ENCODE data around the gene PYY. TPM values are rescaled to one million over a fixed set of nuclear protein-coding genes. Genes with fewer than 3 reads are reported as not detected.

The PYY gene
- total RNA-seq, 1 donor from 2014 or later, result not detected

DNA sequence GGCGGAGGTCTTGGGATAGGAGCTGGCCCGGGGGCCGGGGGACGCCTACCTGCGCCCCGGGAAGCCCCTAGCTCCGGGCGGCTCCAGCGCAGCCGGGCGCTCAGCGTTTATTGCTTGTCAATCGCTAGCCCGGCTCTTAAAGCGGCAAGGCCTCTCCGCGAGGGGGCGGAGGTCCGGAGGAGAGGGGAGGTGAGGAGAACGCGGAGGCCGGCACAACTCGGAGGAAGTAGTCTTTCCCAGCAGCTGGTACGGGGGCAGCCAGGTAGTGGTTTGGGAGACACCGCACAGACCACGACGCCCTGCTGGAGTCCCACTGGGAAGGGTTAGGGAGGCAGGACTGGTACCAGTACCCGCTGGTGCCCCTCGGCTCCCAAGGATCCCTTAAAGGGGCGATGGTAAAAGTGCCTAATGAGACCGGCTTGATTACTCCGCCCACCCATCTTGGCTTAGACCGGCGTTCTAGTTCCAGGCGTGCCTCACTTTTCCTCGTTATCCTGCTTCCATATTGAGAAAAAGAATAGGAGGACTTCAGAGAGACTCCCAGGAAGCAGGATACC lies 46.2 kb downstream of the PYY start, which contains the start of gene MPP2:
MPP2 (minus strand) TSS at position 112 of the 557 bp plus-strand sequence. CDS start 3,076 bp downstream, outside the sequence.
- H3K27ac ChIP-seq, result no peak within 1 kb of the TSS

GRCh38 chr17:43906951-43907424 lies 46.8 kb downstream of the PYY start:
- peak overlapping the region; percentile 69 for H3K27ac Mint-ChIP-seq
- Histone ChIP-seq H3K36me3 (no peaks in the 10 kb centered on the region), H3K4me3 (peak overlapping the region; percentile 76), H3K9me3 (ENCODE audit: low read depth) (no peaks in the 10 kb centered on the region), H3K27me3 (peaks cover 11% of the 10 kb centered on the region), H4K20me1 (ENCODE audit: low read depth) (no peaks in the 10 kb centered on the region), H2AFZ (replicated peaks) (peak overlapping the region; percentile 95), H3K79me2 (ENCODE audit: low read depth) (no peaks in the 10 kb centered on the region), H3K4me2 (peak overlapping the region; percentile 93), H3K4me1 (peaks cover 36% of the 10 kb centered on the region), H3K9ac (no peak overlapping the region), H3K27ac (no peak overlapping the region), H3F3A (ENCODE audit: low read depth) (peaks cover 56% of the 10 kb centered on the region)
- H3K27me3 Mint-ChIP-seq (ENCODE audit: insufficient read depth, low read depth), result peaks cover 9% of the 10 kb centered on the region
- peak overlapping the region; percentile 90 for H3K4me3 Mint-ChIP-seq
- no peaks in the 10 kb centered on the region for H3K9me3 Mint-ChIP-seq
- peaks cover 32% of the 10 kb centered on the region for H3K4me1 Mint-ChIP-seq
- TF ChIP-seq, protein P1, sequence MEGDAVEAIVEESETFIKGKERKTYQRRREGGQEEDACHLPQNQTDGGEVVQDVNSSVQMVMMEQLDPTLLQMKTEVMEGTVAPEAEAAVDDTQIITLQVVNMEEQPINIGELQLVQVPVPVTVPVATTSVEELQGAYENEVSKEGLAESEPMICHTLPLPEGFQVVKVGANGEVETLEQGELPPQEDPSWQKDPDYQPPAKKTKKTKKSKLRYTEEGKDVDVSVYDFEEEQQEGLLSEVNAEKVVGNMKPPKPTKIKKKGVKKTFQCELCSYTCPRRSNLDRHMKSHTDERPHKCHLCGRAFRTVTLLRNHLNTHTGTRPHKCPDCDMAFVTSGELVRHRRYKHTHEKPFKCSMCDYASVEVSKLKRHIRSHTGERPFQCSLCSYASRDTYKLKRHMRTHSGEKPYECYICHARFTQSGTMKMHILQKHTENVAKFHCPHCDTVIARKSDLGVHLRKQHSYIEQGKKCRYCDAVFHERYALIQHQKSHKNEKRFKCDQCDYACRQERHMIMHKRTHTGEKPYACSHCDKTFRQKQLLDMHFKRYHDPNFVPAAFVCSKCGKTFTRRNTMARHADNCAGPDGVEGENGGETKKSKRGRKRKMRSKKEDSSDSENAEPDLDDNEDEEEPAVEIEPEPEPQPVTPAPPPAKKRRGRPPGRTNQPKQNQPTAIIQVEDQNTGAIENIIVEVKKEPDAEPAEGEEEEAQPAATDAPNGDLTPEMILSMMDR (IDR thresholded peaks at IDR 0.05), result no peak
- TF ChIP-seq EZH2 (IDR thresholded peaks at IDR 0.05), result peak; percentile 26
- no peaks in the 10 kb centered on the region for H3K36me3 Mint-ChIP-seq
- DNase-seq (ENCODE audit: low spot score), result no peak

More for the DNA sequence above, 46.2 kb downstream of the PYY start, which contains the start of gene MPP2:
- H3K27me3 ChIP-seq, result peaks cover 11% of the 10 kb centered on the region
- H4K20me1 ChIP-seq (ENCODE audit: low read depth), result no peaks in the 10 kb centered on the region
- H3F3A ChIP-seq (ENCODE audit: low read depth), result peaks cover 51% of the 10 kb centered on the region
- peak within 1 kb of the TSS; percentile 69 for H3K27ac Mint-ChIP-seq
- H3K4me1 Mint-ChIP-seq, result peaks cover 28% of the 10 kb centered on the region
- no peak for TF ChIP-seq EZH2 (IDR thresholded peaks at IDR 0.05)
- TF ChIP-seq, protein P1 (IDR thresholded peaks at IDR 0.05), result peak; percentile 17
- peaks cover 9% of the 10 kb centered on the region for H3K27me3 Mint-ChIP-seq (ENCODE audit: insufficient read depth, low read depth)
- H3K4me2 ChIP-seq, result peak within 1 kb of the TSS; percentile 93
- no peaks in the 10 kb centered on the region for H3K79me2 ChIP-seq (ENCODE audit: low read depth)
- peak within 1 kb of the TSS; percentile 76 for H3K4me3 ChIP-seq
- peak within 1 kb of the TSS; percentile 90 for H3K4me3 Mint-ChIP-seq
- peak; percentile 95 for DNase-seq (ENCODE audit: low spot score)
- H3K36me3 Mint-ChIP-seq, result no peaks in the 10 kb centered on the region
- H3K4me1 ChIP-seq, result peaks cover 31% of the 10 kb centered on the region
- H3K9me3 Mint-ChIP-seq, result no peaks in the 10 kb centered on the region
- no peak within 1 kb of the TSS for H3K9ac ChIP-seq
- no peaks in the 10 kb centered on the region for H3K9me3 ChIP-seq (ENCODE audit: low read depth)
- peak within 1 kb of the TSS; percentile 95 for H2AFZ ChIP-seq (replicated peaks)
- H3K36me3 ChIP-seq, result no peaks in the 10 kb centered on the region

DNA sequence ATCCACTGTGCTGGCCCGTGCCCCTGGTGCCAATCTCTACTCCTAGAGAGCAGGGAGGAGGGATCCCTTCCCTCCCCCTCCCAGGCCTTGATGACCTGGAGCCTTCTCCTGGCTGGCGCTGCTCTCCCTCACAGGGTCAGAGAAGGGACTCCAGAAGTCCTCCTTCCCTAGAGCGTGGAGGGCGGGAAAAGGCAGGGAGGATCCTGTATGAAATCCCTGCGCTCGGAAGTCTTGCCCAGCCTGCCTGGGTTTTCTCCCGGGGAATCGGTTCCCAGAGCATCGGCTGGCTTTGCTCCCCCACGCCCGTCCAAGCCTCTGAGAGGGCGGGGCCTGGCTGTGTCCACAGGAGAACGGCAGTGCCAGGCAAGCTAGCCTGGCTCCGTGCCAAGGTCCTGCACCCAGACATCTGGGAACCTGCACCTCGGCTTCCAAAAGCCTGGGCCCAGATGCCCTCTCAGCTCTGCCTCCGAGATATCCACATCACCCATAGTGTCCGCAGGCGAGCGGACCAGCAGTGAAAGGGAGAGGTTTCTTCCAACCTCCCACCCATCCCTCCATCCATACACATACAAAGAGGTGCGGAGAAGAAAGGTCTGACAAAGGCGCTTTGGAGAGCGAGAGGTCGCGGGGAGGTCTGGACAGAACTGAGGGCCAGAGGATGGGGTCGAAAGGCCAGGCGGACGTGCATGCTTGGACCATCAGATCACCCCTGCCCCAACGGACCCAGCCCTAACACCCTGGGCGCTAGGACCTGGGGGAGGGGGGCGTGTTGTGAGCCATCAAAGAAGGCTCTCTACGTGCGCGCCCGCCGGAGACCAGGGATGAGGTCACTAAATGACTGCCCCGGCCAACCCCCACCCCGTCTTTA lies 47.5 kb downstream of the PYY start:
- Histone ChIP-seq H3K36me3 (no peaks in the 10 kb centered on the region), H3K79me2 (ENCODE audit: low read depth) (no peaks in the 10 kb centered on the region), H3K27ac (no peak overlapping the region), H3K4me2 (peak overlapping the region; percentile 93), H3K4me1 (peaks cover 43% of the 10 kb centered on the region), H3F3A (ENCODE audit: low read depth) (peaks cover 64% of the 10 kb centered on the region), H3K4me3 (peak overlapping the region; percentile 76), H3K9ac (no peak overlapping the region), H4K20me1 (ENCODE audit: low read depth) (no peaks in the 10 kb centered on the region), H3K9me3 (ENCODE audit: low read depth) (no peaks in the 10 kb centered on the region), H2AFZ (replicated peaks) (peak overlapping the region; percentile 95), H3K27me3 (peaks cover 11% of the 10 kb centered on the region)
- Mint-ChIP-seq H3K27me3 (ENCODE audit: insufficient read depth, low read depth) (peaks cover 9% of the 10 kb centered on the region), H3K9me3 (no peaks in the 10 kb centered on the region), H3K27ac (no peak overlapping the region), H3K36me3 (no peaks in the 10 kb centered on the region), H3K4me3 (peak overlapping the region; percentile 90), H3K4me1 (peaks cover 40% of the 10 kb centered on the region)
- peak; percentile 50 for TF ChIP-seq EZH2 (IDR thresholded peaks at IDR 0.05)
- no peak for TF ChIP-seq EZH2phosphoT487 (IDR thresholded peaks at IDR 0.05)
- TF ChIP-seq, protein P1 (IDR thresholded peaks at IDR 0.05), result no peak
- DNase-seq (ENCODE audit: low spot score), result peak; percentile 92

Data from neural progenitor cell (in vitro differentiated cells).